OCI-LY3 (cell line): ENCODE data around the gene ALX3.

Experiments used
- CTCF ChIP-seq: fragments of 200-600, 300-600 bp; sonication (generic); IDR thresholded peaks from 2 replicates; pipeline ENCODE4 v1.5.1; 2014; ENCODE audit warnings: antibody characterized with exemption, low read length, low read depth
- EZH2phosphoT487 ChIP-seq: fragments of 200-600 bp; shearing (Covaris generic); IDR thresholded peaks from 2 replicates; pipeline ENCODE4 v1.6.1; 2018; ENCODE audit warnings: antibody characterized with exemption, mixed run types, low read depth

GRCh38 chr1:110043016-110043415 is 27.5 kb downstream of the ALX3 start:
- no peak for TF ChIP-seq CTCF
- no peak for TF ChIP-seq EZH2phosphoT487
